ENCODE results near the gene NOTO. TPM values are rescaled to one million over a fixed set of nuclear protein-coding genes. Genes with fewer than 3 reads are reported as not detected.

NOTO gene
- total and polyA plus RNA-seq, 2 donors (not counting 3 experiments of a cell fraction or from before 2014, with no cell fraction given), result not detected

DNA sequence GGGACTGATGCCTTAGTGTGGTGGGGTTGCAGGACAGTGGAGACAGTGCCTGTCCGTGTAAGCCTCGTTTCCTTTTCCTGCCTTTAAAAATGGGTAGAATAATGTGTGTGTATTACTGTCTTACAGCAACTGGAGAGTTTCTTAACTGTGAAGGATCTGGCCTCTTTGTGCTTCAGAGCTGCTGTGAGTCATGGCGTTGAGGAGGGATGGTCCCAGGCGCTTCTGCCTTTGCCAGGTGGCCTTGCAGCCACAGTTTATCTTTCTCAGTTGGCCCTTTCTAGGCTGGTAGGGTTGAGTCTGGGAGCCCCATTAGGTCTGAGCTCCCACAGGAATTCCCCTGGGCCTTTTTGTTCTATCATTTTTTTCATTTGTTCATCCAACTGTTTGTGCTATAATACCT is 21.4 kb downstream of the NOTO start:
- Histone ChIP-seq H3K36me3 (ENCODE audit: control insufficient read depth in 2 of 2, extremely low read depth in 1 of 2, insufficient read depth in 2 of 2, low read length in 2 of 2) (peaks cover 2 to 13% of the 10 kb centered on the region in 2 experiments), H2AFZ (ENCODE audit: low read depth, low read length) (no peak overlapping the region), H3K79me2 (ENCODE audit: control insufficient read depth, insufficient read depth, low read length) (no peaks in the 10 kb centered on the region), H3K4me1 (ENCODE audit: control insufficient read depth, extremely low read depth, insufficient read depth, low read length) (no peaks in the 10 kb centered on the region), H3K27me3 (ENCODE audit: control insufficient read depth in 2 of 2, insufficient read depth in 2 of 2, low read length in 2 of 2) (no peaks in the 10 kb centered on the region), H3K27ac (ENCODE audit: insufficient read depth, low read depth, low read length) (no peak overlapping the region), H3K4me2 (ENCODE audit: insufficient read depth, low read length) (no peak overlapping the region), H4K20me1 (replicated peaks; ENCODE audit: control insufficient read depth, extremely low read depth, insufficient read depth, low read length) (no peaks in the 10 kb centered on the region), H3K9me3 (replicated peaks; ENCODE audit: control insufficient read depth, insufficient read depth, low read length) (no peaks in the 10 kb centered on the region), H3K4me3 (replicated peaks in 1 of 3; ENCODE audit: insufficient read depth in 1 of 3, low read depth in 1 of 3, low read length in 3 of 3) (no peak overlapping the region), H3K9ac (replicated peaks; ENCODE audit: extremely low read depth, insufficient read depth, low read length) (no peak overlapping the region), H3K9me1 (replicated peaks; ENCODE audit: control insufficient read depth, extremely low read depth, insufficient read depth, low read length) (no peaks in the 10 kb centered on the region)
- intact Hi-C loops (cut with micrococcal nuclease), result no loop called here
- DNase-seq (ENCODE audit: low read depth, low spot score) (no peak), FAIRE-seq (no peak)
- ChIA-PET POLR2A (no interaction called here), CTCF (interaction anchor here (2.8 kb wide), 1 partner anchor 11 kb away, joined by 10 read pairs; no protein-coding TSS in a partner anchor)
- BruUV-seq (replicated peaks), result no TSS peak
- dilution Hi-C loops (cut with MboI; ENCODE audit: extremely low pct_ligation_motif_present, low sequenced_read_pairs), result no loop called here
- TF ChIP-seq, protein P1, sequence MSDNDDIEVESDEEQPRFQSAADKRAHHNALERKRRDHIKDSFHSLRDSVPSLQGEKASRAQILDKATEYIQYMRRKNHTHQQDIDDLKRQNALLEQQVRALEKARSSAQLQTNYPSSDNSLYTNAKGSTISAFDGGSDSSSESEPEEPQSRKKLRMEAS (IDR thresholded peaks at IDR 0.05; ENCODE audit: insufficient read depth, insufficient read length), result no peak
- no peak for TF ChIP-seq POLR2AphosphoS5 (IDR thresholded peaks at IDR 0.05; ENCODE audit: insufficient read depth, low read depth, low read length)
- no peak for TF ChIP-seq EZH2 (IDR thresholded peaks at IDR 0.05; ENCODE audit: borderline replicate concordance, low read depth, low read length, severe bottlenecking)
- no peak for TF ChIP-seq GATA2 (IDR thresholded peaks at IDR 0.05; ENCODE audit: insufficient read depth, insufficient read length, low read depth, low read length)
- TF ChIP-seq POLR2A (IDR thresholded peaks at IDR 0.05; ENCODE audit: low read depth, low read length), result no peak
- TF ChIP-seq FOS (IDR thresholded peaks at IDR 0.05; ENCODE audit: borderline replicate concordance, insufficient read depth, low read length), result no peak
- TF ChIP-seq MYC (IDR thresholded peaks at IDR 0.05; ENCODE audit: low read depth, low read length), result no peak
- TF ChIP-seq, protein P2, sequence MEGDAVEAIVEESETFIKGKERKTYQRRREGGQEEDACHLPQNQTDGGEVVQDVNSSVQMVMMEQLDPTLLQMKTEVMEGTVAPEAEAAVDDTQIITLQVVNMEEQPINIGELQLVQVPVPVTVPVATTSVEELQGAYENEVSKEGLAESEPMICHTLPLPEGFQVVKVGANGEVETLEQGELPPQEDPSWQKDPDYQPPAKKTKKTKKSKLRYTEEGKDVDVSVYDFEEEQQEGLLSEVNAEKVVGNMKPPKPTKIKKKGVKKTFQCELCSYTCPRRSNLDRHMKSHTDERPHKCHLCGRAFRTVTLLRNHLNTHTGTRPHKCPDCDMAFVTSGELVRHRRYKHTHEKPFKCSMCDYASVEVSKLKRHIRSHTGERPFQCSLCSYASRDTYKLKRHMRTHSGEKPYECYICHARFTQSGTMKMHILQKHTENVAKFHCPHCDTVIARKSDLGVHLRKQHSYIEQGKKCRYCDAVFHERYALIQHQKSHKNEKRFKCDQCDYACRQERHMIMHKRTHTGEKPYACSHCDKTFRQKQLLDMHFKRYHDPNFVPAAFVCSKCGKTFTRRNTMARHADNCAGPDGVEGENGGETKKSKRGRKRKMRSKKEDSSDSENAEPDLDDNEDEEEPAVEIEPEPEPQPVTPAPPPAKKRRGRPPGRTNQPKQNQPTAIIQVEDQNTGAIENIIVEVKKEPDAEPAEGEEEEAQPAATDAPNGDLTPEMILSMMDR (IDR thresholded peaks at IDR 0.05; ENCODE audit: extremely low read depth in 1 of 2, insufficient read depth in 1 of 2, low read depth in 1 of 2, low read length in 2 of 2), result no peak
- TF ChIP-seq JUN (IDR thresholded peaks at IDR 0.05; ENCODE audit: borderline replicate concordance, insufficient read depth, insufficient read length, low read depth), result no peak

Measured in endothelial cell of umbilical vein (primary cell).